DMS 273 (cell line): Measurements from ENCODE around the gene PITPNC1.
A peak's percentile ranks its signal among the peaks of the same experiment; 100 is the strongest.
"Not testable (repeated sequence)": the region's sequence is repeated elsewhere in the genome, so short reads cannot be mapped to it uniquely, and the experiment has no call there.

Experiments
- DNase-seq: peaks from one replicate; lab custom pipeline; 2025; ENCODE audit not compliant: unreplicated experiment; lab: John Stamatoyannopoulos, UW

PITPNC1 gene

GRCh38 chr17:67481808-67482207 lies 104.7 kb downstream of the PITPNC1 start:
- DNase-seq = no peak

GRCh38 chr17:67482764-67483163 lies 105.7 kb downstream of the PITPNC1 start:
- DNase-seq = no peak

- DNase-seq = no peak
Observed at GRCh38 chr17:67484261-67484660, 107.2 kb downstream of the PITPNC1 start.

GRCh38 chr17:67485666-67486065 lies 108.6 kb downstream of the PITPNC1 start:
- DNase-seq = no peak

GRCh38 chr17:67487506-67487905 lies 110.4 kb downstream of the PITPNC1 start:
- no peak for DNase-seq

GRCh38 chr17:67488161-67488560 lies 111.1 kb downstream of the PITPNC1 start:
- DNase-seq = peak; percentile 66

- DNase-seq = no peak
Observed at GRCh38 chr17:67488768-67489167, 111.7 kb downstream of the PITPNC1 start.

GRCh38 chr17:67489273-67489672 lies 112.2 kb downstream of the PITPNC1 start:
- no peak for DNase-seq

- no peak for DNase-seq
Observed at GRCh38 chr17:67490471-67490870, 113.4 kb downstream of the PITPNC1 start.

- DNase-seq = peak; percentile 86
Observed at GRCh38 chr17:67491009-67491680, 114.1 kb downstream of the PITPNC1 start.

GRCh38 chr17:67491681-67492024 lies 114.6 kb downstream of the PITPNC1 start:
- peak; percentile 35 for DNase-seq

- peak; percentile 55 for DNase-seq
Observed at GRCh38 chr17:67492251-67492740, 115.2 kb downstream of the PITPNC1 start.

GRCh38 chr17:67492824-67493517 lies 115.9 kb downstream of the PITPNC1 start:
- DNase-seq = peak; percentile 79

GRCh38 chr17:67493812-67494211 lies 116.7 kb downstream of the PITPNC1 start:
- DNase-seq = peak; percentile 49

- not testable (repeated sequence) for DNase-seq
Observed at GRCh38 chr17:67495534-67495933, 118.5 kb downstream of the PITPNC1 start.

GRCh38 chr17:67496286-67496685 lies 119.2 kb downstream of the PITPNC1 start:
- DNase-seq = no peak

GRCh38 chr17:67499685-67500084 lies 122.6 kb downstream of the PITPNC1 start:
- DNase-seq = no peak

GRCh38 chr17:67500261-67500660 lies 123.2 kb downstream of the PITPNC1 start:
- DNase-seq = peak; percentile 20

GRCh38 chr17:67500677-67501300 lies 123.7 kb downstream of the PITPNC1 start:
- no peak for DNase-seq

GRCh38 chr17:67502151-67502550 lies 125.1 kb downstream of the PITPNC1 start:
- no peak for DNase-seq

GRCh38 chr17:67503184-67503583 lies 126.1 kb downstream of the PITPNC1 start:
- no peak for DNase-seq

GRCh38 chr17:67503739-67504138 lies 126.7 kb downstream of the PITPNC1 start:
- DNase-seq = no peak
